Fibroblast of mammary gland (primary cell): ENCODE measurements around the gene TC2N.

Source experiments
- DNase-seq: peaks from one replicate; pipeline ENCODE4 v3.0.0-alpha.2; 2010; ENCODE audit warnings: low read depth
- H3K4me3 ChIP-seq: 2 replicates; pipeline ENCODE4 v1.5.1; 2011; ENCODE audit warnings: low read depth, mild to moderate bottlenecking, low read length, moderate library complexity; ENCODE audit not compliant: control insufficient read depth
- TF ChIP-seq, protein P1 (sequence below): conservative IDR thresholded peaks from 2 replicates; pipeline ENCODE4 v1.5.1; 2011; ENCODE audit warnings: low read depth, low read length, inconsistent platforms; ENCODE audit not compliant: control insufficient read depth, insufficient read depth

TC2N gene

DNA sequence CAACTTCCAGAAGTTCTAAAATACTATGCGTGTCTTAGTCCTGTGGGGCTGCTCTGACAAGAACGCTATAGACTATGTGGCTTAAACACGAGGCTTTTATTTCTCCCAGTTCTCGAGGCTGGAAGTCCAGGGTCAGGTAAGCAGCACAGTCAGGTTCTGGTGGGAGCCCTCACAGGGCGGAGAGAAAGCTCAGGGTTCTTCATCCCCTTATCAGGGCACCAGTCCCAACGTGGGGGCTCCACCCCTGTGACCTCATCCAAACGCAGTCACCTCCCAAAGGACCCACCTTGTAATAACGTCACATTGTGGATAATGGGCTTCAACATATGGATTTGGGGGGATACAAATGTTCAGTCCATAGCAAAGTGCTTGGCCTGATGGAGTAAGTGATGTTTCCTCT is 37.1 kb upstream of the TC2N start:
- no peak for DNase-seq
- TF ChIP-seq, protein P1, sequence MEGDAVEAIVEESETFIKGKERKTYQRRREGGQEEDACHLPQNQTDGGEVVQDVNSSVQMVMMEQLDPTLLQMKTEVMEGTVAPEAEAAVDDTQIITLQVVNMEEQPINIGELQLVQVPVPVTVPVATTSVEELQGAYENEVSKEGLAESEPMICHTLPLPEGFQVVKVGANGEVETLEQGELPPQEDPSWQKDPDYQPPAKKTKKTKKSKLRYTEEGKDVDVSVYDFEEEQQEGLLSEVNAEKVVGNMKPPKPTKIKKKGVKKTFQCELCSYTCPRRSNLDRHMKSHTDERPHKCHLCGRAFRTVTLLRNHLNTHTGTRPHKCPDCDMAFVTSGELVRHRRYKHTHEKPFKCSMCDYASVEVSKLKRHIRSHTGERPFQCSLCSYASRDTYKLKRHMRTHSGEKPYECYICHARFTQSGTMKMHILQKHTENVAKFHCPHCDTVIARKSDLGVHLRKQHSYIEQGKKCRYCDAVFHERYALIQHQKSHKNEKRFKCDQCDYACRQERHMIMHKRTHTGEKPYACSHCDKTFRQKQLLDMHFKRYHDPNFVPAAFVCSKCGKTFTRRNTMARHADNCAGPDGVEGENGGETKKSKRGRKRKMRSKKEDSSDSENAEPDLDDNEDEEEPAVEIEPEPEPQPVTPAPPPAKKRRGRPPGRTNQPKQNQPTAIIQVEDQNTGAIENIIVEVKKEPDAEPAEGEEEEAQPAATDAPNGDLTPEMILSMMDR: no peak
- no peak overlapping the region for H3K4me3 ChIP-seq

DNA sequence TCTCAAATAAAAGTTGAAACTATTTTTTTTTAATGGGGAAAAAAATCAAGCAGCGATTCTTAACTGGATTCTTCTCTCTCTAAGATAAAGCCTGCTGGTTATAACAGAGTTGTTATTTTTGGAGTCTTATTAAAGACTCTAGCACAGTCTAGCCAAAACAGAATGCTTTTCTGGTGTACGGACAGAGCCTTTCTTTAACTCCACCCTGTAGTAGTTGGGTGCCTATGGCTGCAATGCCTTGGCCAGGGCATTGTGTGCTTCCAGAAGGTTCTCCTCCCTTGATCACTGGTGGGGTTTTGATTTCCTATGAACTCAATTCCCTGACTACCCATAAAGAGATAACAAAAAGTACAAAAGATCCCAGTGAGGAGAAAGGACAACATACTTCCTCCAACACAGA is 35.7 kb upstream of the TC2N start:
- TF ChIP-seq, protein P1: no peak
- no peak for DNase-seq
- no peak overlapping the region for H3K4me3 ChIP-seq

DNA sequence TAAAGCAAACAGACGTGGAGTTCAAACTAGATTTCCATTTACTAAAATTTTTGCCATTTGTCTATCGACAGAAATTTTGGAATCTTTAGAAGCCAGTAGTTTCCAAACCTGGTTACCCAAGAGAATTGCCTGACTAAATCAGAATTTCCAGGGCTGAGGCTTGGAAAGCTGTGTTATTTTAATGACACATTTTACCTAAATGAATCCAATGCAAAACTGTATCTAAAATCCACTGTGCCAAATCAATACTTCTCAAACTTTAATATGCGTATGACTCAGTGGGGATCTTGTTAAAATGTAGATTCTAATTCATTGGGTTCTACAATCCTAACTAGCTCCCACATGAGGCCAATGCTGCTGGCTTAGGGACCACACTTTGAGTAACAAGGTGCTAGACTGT is 35.0 kb upstream of the TC2N start:
- no peak overlapping the region for H3K4me3 ChIP-seq
- TF ChIP-seq, protein P1: no peak
- DNase-seq: peak; percentile 55

DNA sequence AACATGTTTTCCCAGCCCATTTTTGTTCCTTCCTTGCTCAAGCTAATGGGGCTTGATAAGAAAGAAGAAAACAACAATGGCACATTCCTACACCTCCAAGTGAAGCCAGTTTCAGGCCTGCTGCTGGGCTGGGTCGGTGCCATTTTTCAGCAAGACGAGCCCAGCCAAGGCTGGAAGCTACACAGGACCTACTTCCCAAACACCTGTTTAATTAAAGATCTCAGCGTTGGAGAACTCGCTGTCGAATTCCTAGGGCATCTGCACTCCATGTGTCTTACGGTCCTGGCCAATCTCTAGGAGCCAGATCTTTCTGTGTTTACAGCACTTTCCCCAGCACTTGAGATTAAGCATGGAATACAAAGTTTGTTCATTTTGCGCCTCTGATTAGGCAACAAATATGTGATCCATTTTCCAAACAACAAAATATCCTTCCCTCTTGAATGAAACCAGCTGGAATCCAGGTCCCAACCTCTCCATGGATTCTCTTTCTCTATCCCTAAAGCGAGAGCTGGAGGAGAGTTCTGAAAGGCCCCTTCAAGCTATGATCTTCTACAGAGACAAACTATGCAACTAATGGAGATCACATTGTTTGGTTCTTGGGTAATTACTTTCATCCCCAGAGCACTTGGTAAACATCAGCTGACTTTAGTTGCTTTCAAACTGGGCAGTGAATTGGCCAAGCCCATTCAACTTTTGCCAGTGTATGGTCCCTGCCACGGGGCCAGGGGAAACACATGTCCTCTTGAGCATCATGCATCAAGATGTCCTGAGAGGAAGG is 34.3 kb upstream of the TC2N start:
- TF ChIP-seq, protein P1: no peak
- DNase-seq: peak; percentile 51
- H3K4me3 ChIP-seq: no peak overlapping the region

DNA sequence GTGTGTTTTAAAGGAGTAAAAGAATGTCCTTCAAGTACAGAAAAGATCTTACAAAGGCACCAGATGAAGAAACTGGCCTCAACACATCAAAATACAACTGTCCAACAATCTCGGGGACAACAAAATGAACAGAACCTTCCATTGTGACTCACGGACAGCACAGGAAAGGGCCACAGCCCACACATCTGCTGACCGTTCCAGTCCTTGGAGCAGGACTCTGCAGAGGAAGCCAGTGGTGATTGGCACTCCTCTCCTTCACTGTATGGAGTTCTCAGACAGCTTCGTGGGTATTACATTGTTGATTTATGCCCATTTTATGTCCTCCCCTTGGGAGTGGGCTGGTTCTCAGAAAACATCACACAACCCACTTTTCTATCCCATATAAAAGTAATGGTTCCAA is 32.5 kb upstream of the TC2N start:
- DNase-seq: peak; percentile 52
- TF ChIP-seq, protein P1: no peak
- no peak overlapping the region for H3K4me3 ChIP-seq

DNA sequence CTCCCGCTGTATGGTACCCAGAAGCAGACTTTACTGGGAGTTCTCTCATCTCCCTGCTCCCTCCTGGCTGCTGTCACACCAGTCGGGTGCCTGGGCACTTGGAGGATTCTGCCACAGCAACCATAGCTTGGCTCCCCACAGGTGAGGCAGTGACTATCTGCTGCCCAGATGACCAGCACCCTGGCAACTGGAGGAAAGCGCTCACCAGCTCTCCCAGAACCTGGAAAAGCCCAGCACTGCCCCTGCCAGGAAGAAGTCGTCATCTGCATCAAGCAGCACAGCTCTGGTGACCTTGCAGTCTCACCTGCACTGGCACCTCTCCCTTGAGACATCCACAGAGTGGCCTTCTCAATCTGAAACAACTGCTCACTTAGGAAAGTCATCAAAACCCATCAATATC is 31.9 kb upstream of the TC2N start:
- H3K4me3 ChIP-seq: no peak overlapping the region
- DNase-seq: no peak
- TF ChIP-seq, protein P1: no peak
